ENCODE results near the gene FNDC8. TPM values are rescaled to one million over a fixed set of nuclear protein-coding genes. Genes with fewer than 3 reads are reported as not detected.

The FNDC8 gene
- polyA plus RNA-seq, 1 of the 3 experiments (the other 2 are of a cell fraction): not detected

DNA sequence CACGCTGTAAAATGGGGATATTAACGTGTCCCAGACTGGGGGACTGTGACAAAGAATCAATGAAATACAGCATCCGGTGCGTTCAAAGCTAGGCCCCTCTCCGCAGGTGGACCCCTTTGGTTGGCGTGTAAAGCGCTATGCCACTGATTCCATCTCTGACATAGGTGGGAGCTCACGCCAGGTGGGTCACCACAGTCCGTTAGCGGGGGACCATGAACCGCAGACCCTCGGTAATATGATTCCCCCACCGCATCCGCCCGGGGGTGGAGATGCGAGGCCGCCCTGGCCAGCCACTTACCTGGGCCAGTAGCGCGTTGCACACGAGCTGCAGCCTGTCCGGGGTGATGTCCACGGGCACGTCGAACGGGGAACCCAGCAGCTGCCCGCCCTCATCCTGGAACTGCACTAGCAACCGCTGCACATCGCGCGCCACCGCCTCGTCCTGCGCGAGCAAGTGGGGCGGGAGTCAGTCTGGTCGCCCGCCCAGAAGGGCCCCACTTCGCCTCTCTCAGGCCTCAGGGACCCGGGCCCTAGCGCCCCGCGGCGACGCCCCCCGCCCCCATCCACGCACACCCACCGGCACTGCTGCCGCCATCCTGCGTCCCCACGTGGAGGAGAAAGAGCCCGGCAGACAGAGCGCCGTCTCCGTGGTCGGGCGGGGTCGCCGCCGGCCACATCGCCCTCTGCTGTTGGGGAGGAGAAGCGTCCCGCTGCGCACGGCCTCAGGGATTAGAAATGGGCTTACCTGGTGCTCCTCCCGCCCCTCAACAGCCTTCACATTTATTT, 20.5 kb downstream of the FNDC8 start, which contains the start of gene NLE1:
Gene NLE1 (minus strand): TSS at position 623 of the 786 bp plus-strand sequence. CDS start 28 bp downstream, at position 595.
- peak; percentile 94 for DNase-seq
- H3K9me2 ChIP-seq: no peaks in the 10 kb centered on the region
- WGBS (ENCODE audit: low lambda C conversion rate): 3% methylated on average over 30 of the region's 65 CpGs
- peak within 1 kb of the TSS; percentile 95 for H2AFZ ChIP-seq (ENCODE audit: low read depth)
- no peaks in the 10 kb centered on the region; the same call in 1 of the 2 replicates for H3K27me3 ChIP-seq (ENCODE audit: insufficient read depth)
- H3K9me3 ChIP-seq: no peaks in the 10 kb centered on the region
- H3K4me2 ChIP-seq: peak within 1 kb of the TSS; percentile 98
- H3K79me2 ChIP-seq (ENCODE audit: insufficient read depth): peaks cover 29% of the 10 kb centered on the region
- peak within 1 kb of the TSS; percentile 91 to 99 for H3K4me3 ChIP-seq (ENCODE audit: low read depth in 2 of 2, low read length in 1 of 2)
- no peaks in the 10 kb centered on the region for H3F3A ChIP-seq (replicated peaks; ENCODE audit: insufficient read depth)
- CTCF ChIA-PET: interaction anchor here (0.6 to 3.4 kb wide), 16 partner anchors 11 to 758 kb away, joined by 3 to 11 read pairs (median 4); partner anchors contain the start of gene RAD51D
- POLR2A ChIA-PET: interaction anchor here (1.0 to 1.3 kb wide), 3 partner anchors 11 to 23 kb away, joined by 3 to 5 read pairs (median 4); partner anchors contain the start of genes FNDC8 and RAD51D
- H3K9ac ChIP-seq: peak within 1 kb of the TSS; percentile 81
- H3K27ac ChIP-seq (ENCODE audit: low read depth in 2 of 2, low read length in 1 of 2): peak within 1 kb of the TSS in 1 of 2 experiments; percentile 47; a peak in 1 of 4 replicates
- peaks cover 13 to 23% of the 10 kb centered on the region in 2 experiments for H3K36me3 ChIP-seq (replicated peaks in 1 of 2; ENCODE audit: control insufficient read depth in 1 of 2, insufficient read depth in 2 of 2, low read length in 1 of 2)
- H4K20me1 ChIP-seq (ENCODE audit: insufficient read depth): no peaks in the 10 kb centered on the region
- H3K4me1 ChIP-seq (ENCODE audit: control insufficient read depth in 1 of 2, insufficient read depth in 2 of 2, low read depth in 1 of 2, low read length in 1 of 2): peaks cover 0 to 3% of the 10 kb centered on the region in 2 experiments; a peak in 1 of 4 replicates
- TF ChIP-seq RFX5 (IDR thresholded peaks at IDR 0.05; ENCODE audit: low read length) (no peak), RAD21 (IDR thresholded peaks at IDR 0.05; ENCODE audit: low read length) (0 out of 2 replicates have a peak, but pooled peaks have one; percentile 8), MXI1 (IDR thresholded peaks at IDR 0.05; ENCODE audit: low read depth, low read length) (peak; percentile 100), JUND (IDR thresholded peaks at IDR 0.05) (no peak), POLR2AphosphoS5 (IDR thresholded peaks at IDR 0.05; ENCODE audit: low read depth, low read length) (peak; percentile 72; the same call in 1 of the 2 replicates), TAF1 (IDR thresholded peaks at IDR 0.05; ENCODE audit: borderline replicate concordance, low read depth, low read length) (peak; percentile 95), ELF1 (IDR thresholded peaks at IDR 0.05) (0 out of 2 replicates have a peak, but pooled peaks have one; percentile 23), RXRA (IDR thresholded peaks at IDR 0.05; ENCODE audit: borderline replicate concordance, low read depth) (no peak), USF2 (IDR thresholded peaks at IDR 0.05; ENCODE audit: borderline replicate concordance, low read depth, low read length) (peak; percentile 28; the same call in 1 of the 2 replicates), GABPA (IDR thresholded peaks at IDR 0.05; ENCODE audit: low read depth) (peak; percentile 49), TCF12 (IDR thresholded peaks at IDR 0.05) (0 out of 2 replicates have a peak, but pooled peaks have one; percentile 8), CTCF (IDR thresholded peaks at IDR 0.05) (peak; percentile 83), MAX (IDR thresholded peaks at IDR 0.05; ENCODE audit: low read depth) (peak; percentile 100), EZH2phosphoT487 (IDR thresholded peaks at IDR 0.05; ENCODE audit: borderline replicate concordance, low read depth) (no peak), ZBTB33 (IDR thresholded peaks at IDR 0.05; ENCODE audit: borderline replicate concordance, low read depth) (peak; percentile 51; the same call in 1 of the 2 replicates), TEAD4 (IDR thresholded peaks at IDR 0.05; ENCODE audit: borderline replicate concordance, insufficient read depth) (0 out of 2 replicates have a peak, but pooled peaks have one; percentile 14), FOXJ3 (CRISPR knock-in tag; IDR thresholded peaks at IDR 0.05) (no peak), FOSL2 (IDR thresholded peaks at IDR 0.05; ENCODE audit: borderline replicate concordance, low read depth) (no peak)
- TF ChIP-seq, protein P1, sequence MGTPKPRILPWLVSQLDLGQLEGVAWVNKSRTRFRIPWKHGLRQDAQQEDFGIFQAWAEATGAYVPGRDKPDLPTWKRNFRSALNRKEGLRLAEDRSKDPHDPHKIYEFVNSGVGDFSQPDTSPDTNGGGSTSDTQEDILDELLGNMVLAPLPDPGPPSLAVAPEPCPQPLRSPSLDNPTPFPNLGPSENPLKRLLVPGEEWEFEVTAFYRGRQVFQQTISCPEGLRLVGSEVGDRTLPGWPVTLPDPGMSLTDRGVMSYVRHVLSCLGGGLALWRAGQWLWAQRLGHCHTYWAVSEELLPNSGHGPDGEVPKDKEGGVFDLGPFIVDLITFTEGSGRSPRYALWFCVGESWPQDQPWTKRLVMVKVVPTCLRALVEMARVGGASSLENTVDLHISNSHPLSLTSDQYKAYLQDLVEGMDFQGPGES (IDR thresholded peaks at IDR 0.05; ENCODE audit: low read depth, low read length): no peak
- TF ChIP-seq, protein P2, sequence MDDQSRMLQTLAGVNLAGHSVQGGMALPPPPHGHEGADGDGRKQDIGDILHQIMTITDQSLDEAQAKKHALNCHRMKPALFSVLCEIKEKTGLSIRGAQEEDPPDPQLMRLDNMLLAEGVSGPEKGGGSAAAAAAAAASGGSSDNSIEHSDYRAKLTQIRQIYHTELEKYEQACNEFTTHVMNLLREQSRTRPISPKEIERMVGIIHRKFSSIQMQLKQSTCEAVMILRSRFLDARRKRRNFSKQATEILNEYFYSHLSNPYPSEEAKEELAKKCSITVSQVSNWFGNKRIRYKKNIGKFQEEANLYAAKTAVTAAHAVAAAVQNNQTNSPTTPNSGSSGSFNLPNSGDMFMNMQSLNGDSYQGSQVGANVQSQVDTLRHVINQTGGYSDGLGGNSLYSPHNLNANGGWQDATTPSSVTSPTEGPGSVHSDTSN (IDR thresholded peaks at IDR 0.05): peak; percentile 28; the same call in 1 of the 2 replicates
